Transverse colon (tissue), 4 donors: ENCODE results near the gene SGMS2. TPM values are rescaled to one million over a fixed set of nuclear protein-coding genes. Genes with fewer than 3 reads are reported as not detected.

Experiments used
- DNase-seq: peaks from one replicate; pipeline ENCODE4 v3.0.0-alpha.2; 2019
- H3K27ac ChIP-seq, 4 donors: fragments of 200-600 bp; sonication (generic); 2 replicates each; pipeline ENCODE4 v1.5.1; 2016 to 2018; ENCODE audit warnings: inconsistent platforms in 4 of 4
- H3K27me3 ChIP-seq: fragments of 200-600 bp; sonication (generic); 2 replicates; pipeline ENCODE4 v1.5.1; 2017; ENCODE audit warnings: inconsistent platforms
- H3K36me3 ChIP-seq, 4 donors: fragments of 200-600 bp; sonication (generic); 2 replicates each; pipeline ENCODE4 v1.5.1; 2017 to 2019; ENCODE audit warnings: inconsistent platforms in 4 of 4
- H3K4me1 ChIP-seq, 4 donors: fragments of 200-600 bp; sonication (generic); 2 replicates each; pipeline ENCODE4 v1.5.1; 2017 to 2020; ENCODE audit warnings: inconsistent platforms in 4 of 4
- H3K4me3 ChIP-seq, 4 donors: fragments of 200-600 bp; sonication (generic); 1 replicate in 1 of 4; 2 replicates in 3 of 4; pipeline versions ENCODE4 v1.5.1 to v1.6.1; 2017 to 2019; ENCODE audit warnings: inconsistent platforms in 4 of 4
- H3K9me3 ChIP-seq, 2 donors: fragments of 200-600 bp; sonication (generic); 2 replicates each; pipeline ENCODE4 v1.5.1; 2017 to 2019; ENCODE audit warnings: inconsistent platforms in 2 of 2
- CTCF ChIP-seq, 5 experiments: fragments of 200-600 bp in 3 of 5; fragments of 450-650 bp in 2 of 5; sonication (generic) in 3 of 5; IDR thresholded peaks; 1 replicate in 2 of 5; 2 replicates in 3 of 5; pipeline ENCODE4 v1.5.1; 2016 to 2017; ENCODE audit warnings: antibody characterized with exemption in 5 of 5, inconsistent platforms in 3 of 5, mild to moderate bottlenecking in 2 of 5, moderate library complexity in 1 of 5
- EP300 ChIP-seq: sonication (generic); formaldehyde crosslinking; IDR thresholded peaks from one replicate; pipeline ENCODE4 v1.6.1; 2017; ENCODE audit warnings: antibody characterized with exemption, low read depth
- POLR2A ChIP-seq: fragments of 450-650 bp; IDR thresholded peaks from one replicate; pipeline ENCODE4 v1.6.1; 2016; ENCODE audit warnings: antibody characterized with exemption, mild to moderate bottlenecking, moderate library complexity
- POLR2AphosphoS5 ChIP-seq, 3 donors: sonication (generic); formaldehyde crosslinking; IDR thresholded peaks; one replicate each; pipeline ENCODE4 v1.6.1; 2016; ENCODE audit warnings: antibody characterized with exemption in 3 of 3
- WGBS, 2 donors: methylation state at CpG; one replicate each; pipeline ENCODE4 v1.1.5; 2018; ENCODE audit warnings: low coverage in 1 of 2; 5-methylcytosine and 5-hydroxymethylcytosine counted together
- in situ Hi-C, 4 donors: fragments of 200-750 bp; cut with MboI; loops; one replicate each; pipeline versions ENCODE4 v1.15.0 to v1.15.1; 2017; ENCODE audit warnings: low sequenced_read_pairs in 3 of 4, low pct_ligation_motif_present in 1 of 4, low pct_unique_long_range_greater_than_20kb in 1 of 4
- intact Hi-C: fragments of 100-400 bp; cut with DNase I; formaldehyde crosslinking; loops from one replicate; pipeline ENCODE4 v1.15.1; 2023; ENCODE audit warnings: low total_unique reads
- total RNA-seq, 4 donors: library from RNA; depleted of rRNA; stranded (reverse); fragments of >200 nt; gene quantifications; one replicate each; pipeline ENCODE4 v1.1.0, GENCODE V29; 2016

The SGMS2 gene
- total RNA-seq, 4 donors from 2014 or later: 75.8 to 203 (median 122) TPM

GRCh38 chr4:107791902-107792301 is 32.8 kb upstream of the SGMS2 start:
- H3K9me3 ChIP-seq: no peaks in the 10 kb centered on the region
- H3K4me3 ChIP-seq: no peak overlapping the region
- peaks cover 0 to 31% (median 13%) of the 10 kb centered on the region in 4 donors for H3K4me1 ChIP-seq
- intact Hi-C loops: no loop called here
- DNase-seq: no peak
- in situ Hi-C loops: no loop called here
- peak overlapping the region in 1 of 4 donors; percentile 30 for H3K27ac ChIP-seq
- no peaks in the 10 kb centered on the region for H3K27me3 ChIP-seq
- 28 to 42% methylated on average over 3 of the region's 3 CpGs for WGBS, 2 donors
- no peaks in the 10 kb centered on the region for H3K36me3 ChIP-seq
- TF ChIP-seq POLR2AphosphoS5 (IDR thresholded peaks at IDR 0.05) (peak in 1 of 3 donors; percentile 13), POLR2A (no peak)

GRCh38 chr4:107792711-107793110 is 32.0 kb upstream of the SGMS2 start:
- no peaks in the 10 kb centered on the region for H3K36me3 ChIP-seq
- no peak for DNase-seq
- H3K27ac ChIP-seq: peak overlapping the region in 1 of 4 donors; percentile 15
- H3K9me3 ChIP-seq: no peaks in the 10 kb centered on the region
- H3K4me1 ChIP-seq: peaks cover 0 to 31% (median 13%) of the 10 kb centered on the region in 4 donors
- no peaks in the 10 kb centered on the region for H3K27me3 ChIP-seq
- intact Hi-C loops: no loop called here
- H3K4me3 ChIP-seq: no peak overlapping the region
- 27 to 46% methylated on average over 2 of the region's 2 CpGs for WGBS, 2 donors
- in situ Hi-C loops: no loop called here
- TF ChIP-seq EP300 (no peak), POLR2A (no peak), POLR2AphosphoS5 (IDR thresholded peaks at IDR 0.05) (no peak), CTCF (IDR thresholded peaks at IDR 0.05) (no peak)

GRCh38 chr4:107793996-107794395 is 30.7 kb upstream of the SGMS2 start:
- H3K4me1 ChIP-seq: peaks cover 0 to 35% (median 13%) of the 10 kb centered on the region in 4 donors
- in situ Hi-C loops: no loop called here
- H3K4me3 ChIP-seq: no peak overlapping the region
- H3K9me3 ChIP-seq: no peaks in the 10 kb centered on the region
- intact Hi-C loops: no loop called here
- TF ChIP-seq POLR2AphosphoS5 (IDR thresholded peaks at IDR 0.05) (no peak), CTCF (IDR thresholded peaks at IDR 0.05) (no peak), POLR2A (no peak)
- H3K27me3 ChIP-seq: no peaks in the 10 kb centered on the region
- H3K36me3 ChIP-seq: no peaks in the 10 kb centered on the region
- peak; percentile 70 for DNase-seq
- peak overlapping the region; percentile 31 to 71 (median 38) for H3K27ac ChIP-seq
- 56% methylated on average over 2 of the region's 2 CpGs; no CpG with 5 or more reads in 1 of the 2 donors for WGBS, 2 donors

- Histone ChIP-seq H3K27ac (peak overlapping the region; percentile 74 to 83 (median 80)), H3K27me3 (no peaks in the 10 kb centered on the region), H3K36me3 (no peaks in the 10 kb centered on the region), H3K9me3 (no peaks in the 10 kb centered on the region), H3K4me3 (peak overlapping the region in 3 of 4 donors; percentile 22 to 28 (median 27)), H3K4me1 (peaks cover 4 to 26% (median 7%) of the 10 kb centered on the region in 4 donors)
- peak; percentile 59 for DNase-seq
- in situ Hi-C loops (no loop called here), intact Hi-C loops (no loop called here)
- peak; percentile 58 for TF ChIP-seq POLR2A
- TF ChIP-seq CTCF (IDR thresholded peaks at IDR 0.05): no peak
- TF ChIP-seq EP300: no peak
- TF ChIP-seq POLR2AphosphoS5 (IDR thresholded peaks at IDR 0.05): peak in 1 of 3 donors; percentile 27
- WGBS, 2 donors: 21 to 24% methylated on average over 10 of the region's 10 CpGs
Measured at GRCh38 chr4:107799669-107800450, 24.9 kb upstream of the SGMS2 start.
